Sigmoid colon (tissue), 4 donors: Measurements from ENCODE around the gene PRKG1.

ENCODE experiments used
- CTCF ChIP-seq, 4 experiments: fragments of 450-650 bp in 3 of 4; fragments of 200-600 bp in 1 of 4; IDR thresholded peaks; one replicate each; pipeline ENCODE4 v1.5.1; 2016 to 2019; ENCODE audit warnings: antibody characterized with exemption in 4 of 4, mild to moderate bottlenecking in 3 of 4, moderate library complexity in 2 of 4
- EP300 ChIP-seq, 4 donors: sonication (generic); formaldehyde crosslinking; IDR thresholded peaks; one replicate each; pipeline ENCODE4 v1.6.1; 2017; ENCODE audit warnings: antibody characterized with exemption in 4 of 4
- POLR2A ChIP-seq, 2 donors: fragments of 450-650 bp; IDR thresholded peaks; one replicate each; pipeline ENCODE4 v1.6.1; 2016; ENCODE audit warnings: antibody characterized with exemption in 2 of 2, mild to moderate bottlenecking in 2 of 2, moderate library complexity in 2 of 2

GRCh38 chr10:52071814-52072213 lies 997.5 kb downstream of the PRKG1 start:
- no peak for TF ChIP-seq EP300 (IDR thresholded peaks at IDR 0.05)
- no peak for TF ChIP-seq CTCF (IDR thresholded peaks at IDR 0.05)
- no peak for TF ChIP-seq POLR2A (IDR thresholded peaks at IDR 0.05)
